Fibroblast of lung (primary cell): ENCODE results near the gene ADCY2. TPM values are rescaled to one million over a fixed set of nuclear protein-coding genes. Genes with fewer than 3 reads are reported as not detected.

Source experiments
- DNase-seq, 2 donors: peaks; one replicate each; pipeline versions ENCODE4 v3.0.0 to v3.0.0-alpha.2; 2010; ENCODE audit warnings: low read depth in 2 of 2
- H2AFZ ChIP-seq: 2 replicates; pipeline ENCODE4 v1.5.1; 2012; ENCODE audit warnings: low read length, control low read depth, inconsistent platforms
- H3K27ac ChIP-seq: 2 replicates; pipeline ENCODE4 v1.5.1; 2011; ENCODE audit warnings: low read length, control low read depth; ENCODE audit not compliant: insufficient read depth
- H3K27me3 ChIP-seq: 2 replicates; pipeline ENCODE4 v1.5.1; 2011; ENCODE audit warnings: mild to moderate bottlenecking, low read length; ENCODE audit not compliant: control insufficient read depth, insufficient read depth
- H3K36me3 ChIP-seq: 2 replicates; pipeline ENCODE4 v1.5.1; 2011; ENCODE audit warnings: low read length; ENCODE audit not compliant: control insufficient read depth, insufficient read depth
- H3K4me1 ChIP-seq: 2 replicates; pipeline ENCODE4 v1.5.1; 2011; ENCODE audit warnings: low read length; ENCODE audit not compliant: control insufficient read depth, insufficient read depth; ENCODE audit errors: extremely low read depth
- H3K4me2 ChIP-seq: 2 replicates; pipeline ENCODE4 v1.5.1; 2011; ENCODE audit warnings: low read length, control low read depth; ENCODE audit not compliant: insufficient read depth; ENCODE audit errors: extremely low read depth
- H3K4me3 ChIP-seq, 4 experiments: fragments of 200-600 bp in 1 of 4; sonication (generic) in 1 of 4; replicated peaks in 1 of 4; 2 replicates each; pipeline ENCODE4 v1.5.1; 2011 to 2016; ENCODE audit warnings: low read length in 4 of 4, low read depth in 3 of 4, mild to moderate bottlenecking in 3 of 4, control low read depth in 2 of 4, inconsistent platforms in 1 of 4, mixed read lengths in 1 of 4; ENCODE audit not compliant: insufficient read depth in 1 of 4; ENCODE audit errors: control extremely low read depth in 1 of 4
- H3K79me2 ChIP-seq: 2 replicates; pipeline ENCODE4 v1.5.1; 2012; ENCODE audit warnings: mild to moderate bottlenecking, low read length, inconsistent platforms; ENCODE audit not compliant: control insufficient read depth, insufficient read depth
- H3K9ac ChIP-seq: 2 replicates; pipeline ENCODE4 v1.5.1; 2011; ENCODE audit warnings: mild to moderate bottlenecking, low read length, control low read depth; ENCODE audit not compliant: insufficient read depth
- H3K9me3 ChIP-seq: 2 replicates; pipeline ENCODE4 v1.5.1; 2012; ENCODE audit warnings: low read depth, low read length; ENCODE audit not compliant: control insufficient read depth, insufficient read depth
- H4K20me1 ChIP-seq: 2 replicates; pipeline ENCODE4 v1.5.1; 2011; ENCODE audit warnings: low read length; ENCODE audit not compliant: control insufficient read depth, insufficient read depth; ENCODE audit errors: extremely low read depth
- EZH2 ChIP-seq: IDR thresholded peaks from 2 replicates; pipeline ENCODE4 v1.5.1; 2012; ENCODE audit warnings: low read length, control low read depth, mild to moderate bottlenecking; ENCODE audit errors: missing control alignments
- polyA plus RNA-seq, 2 donors: library from polyadenylated mRNA; depleted of rRNA in 1 of 2; stranded (reverse) in 1 of 2; unstranded in 1 of 2; fragments of >200 nt; gene quantifications; 2 replicates each; pipeline ENCODE4 v1.2.1, GENCODE V29; 2011 to 2012; ENCODE audit warnings: missing spikeins in 1 of 2
- total RNA-seq: library from RNA; depleted of rRNA; stranded (reverse); fragments of >200 nt; gene quantifications from 2 replicates; pipeline ENCODE4 v1.2.1, GENCODE V29; 2014
- TF ChIP-seq, protein P1 (sequence below), 2 donors: IDR thresholded peaks in 1 of 2; conservative IDR thresholded peaks in 1 of 2; 1 replicate in 1 of 2; 2 replicates in 1 of 2; pipeline ENCODE4 v1.5.1; 2011 to 2012; ENCODE audit warnings: low read length in 2 of 2, control low read depth in 1 of 2, inconsistent platforms in 1 of 2, low read depth in 1 of 2, mild to moderate bottlenecking in 1 of 2

ADCY2 gene
- total and polyA plus RNA-seq, 2 donors (not counting 1 experiment from before 2014, with no cell fraction given), result under 0.01 to 0.05 TPM

DNA sequence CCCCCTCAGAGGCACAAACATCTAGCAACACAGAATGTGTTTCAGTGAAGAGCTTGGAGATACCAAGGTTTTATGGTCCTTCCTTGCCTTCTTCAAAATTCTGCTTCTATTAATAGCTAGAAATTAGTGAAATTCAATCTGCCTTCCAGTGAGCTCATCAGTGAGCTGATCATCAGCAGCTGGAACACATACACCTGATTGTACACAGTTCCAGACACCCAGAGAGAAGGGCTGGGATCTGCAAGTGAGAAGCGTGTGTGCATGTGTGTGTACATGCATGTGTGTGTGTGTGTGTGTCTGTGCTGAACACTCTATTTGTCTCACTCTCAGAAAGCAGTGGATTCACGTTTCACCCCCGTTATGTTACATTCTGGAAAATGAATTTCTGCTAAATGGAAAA, 426.5 kb downstream of the ADCY2 start:
- H3K9ac ChIP-seq, result no peak overlapping the region
- no peaks in the 10 kb centered on the region for H3K79me2 ChIP-seq
- no peak overlapping the region for H2AFZ ChIP-seq
- TF ChIP-seq, protein P1, sequence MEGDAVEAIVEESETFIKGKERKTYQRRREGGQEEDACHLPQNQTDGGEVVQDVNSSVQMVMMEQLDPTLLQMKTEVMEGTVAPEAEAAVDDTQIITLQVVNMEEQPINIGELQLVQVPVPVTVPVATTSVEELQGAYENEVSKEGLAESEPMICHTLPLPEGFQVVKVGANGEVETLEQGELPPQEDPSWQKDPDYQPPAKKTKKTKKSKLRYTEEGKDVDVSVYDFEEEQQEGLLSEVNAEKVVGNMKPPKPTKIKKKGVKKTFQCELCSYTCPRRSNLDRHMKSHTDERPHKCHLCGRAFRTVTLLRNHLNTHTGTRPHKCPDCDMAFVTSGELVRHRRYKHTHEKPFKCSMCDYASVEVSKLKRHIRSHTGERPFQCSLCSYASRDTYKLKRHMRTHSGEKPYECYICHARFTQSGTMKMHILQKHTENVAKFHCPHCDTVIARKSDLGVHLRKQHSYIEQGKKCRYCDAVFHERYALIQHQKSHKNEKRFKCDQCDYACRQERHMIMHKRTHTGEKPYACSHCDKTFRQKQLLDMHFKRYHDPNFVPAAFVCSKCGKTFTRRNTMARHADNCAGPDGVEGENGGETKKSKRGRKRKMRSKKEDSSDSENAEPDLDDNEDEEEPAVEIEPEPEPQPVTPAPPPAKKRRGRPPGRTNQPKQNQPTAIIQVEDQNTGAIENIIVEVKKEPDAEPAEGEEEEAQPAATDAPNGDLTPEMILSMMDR (conservative IDR thresholded peaks at IDR 0.05 in 1 of 2, IDR thresholded peaks at IDR 0.05 in 1 of 2; ENCODE audit: low read depth in 1 of 2, low read length in 2 of 2), result no peak
- no peak for TF ChIP-seq EZH2
- no peak for DNase-seq
- no peaks in the 10 kb centered on the region for H3K4me1 ChIP-seq
- H3K4me2 ChIP-seq, result no peak overlapping the region
- no peak overlapping the region for H3K27ac ChIP-seq
- no peaks in the 10 kb centered on the region for H3K36me3 ChIP-seq
- H3K27me3 ChIP-seq, result no peaks in the 10 kb centered on the region
- no peaks in the 10 kb centered on the region for H3K9me3 ChIP-seq
- H3K4me3 ChIP-seq, result no peak overlapping the region
- H4K20me1 ChIP-seq, result no peaks in the 10 kb centered on the region

DNA sequence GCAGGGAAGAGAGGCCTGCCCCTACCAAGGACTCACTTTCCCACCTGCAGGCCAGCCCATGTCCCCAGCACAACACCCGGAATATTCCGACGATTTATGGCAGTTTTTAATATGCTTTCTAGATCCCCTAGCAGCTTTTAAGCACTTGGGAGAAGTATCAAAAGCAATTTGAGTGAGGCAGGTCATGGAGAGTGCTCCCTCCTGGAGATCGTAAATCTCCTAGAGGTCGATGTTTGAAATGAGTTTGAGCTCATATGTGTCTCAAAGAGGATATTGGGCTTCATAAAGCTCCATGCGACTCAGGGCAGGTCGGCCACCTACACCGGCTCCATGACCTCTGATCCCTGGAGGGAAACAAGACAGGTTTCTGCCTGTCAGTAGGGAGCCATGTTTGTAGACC, 427.7 kb downstream of the ADCY2 start:
- H3K36me3 ChIP-seq, result no peaks in the 10 kb centered on the region
- no peak overlapping the region for H3K27ac ChIP-seq
- TF ChIP-seq, protein P1 (conservative IDR thresholded peaks at IDR 0.05 in 1 of 2, IDR thresholded peaks at IDR 0.05 in 1 of 2; ENCODE audit: low read depth in 1 of 2, low read length in 2 of 2), result no peak
- TF ChIP-seq EZH2, result no peak
- H3K79me2 ChIP-seq, result no peaks in the 10 kb centered on the region
- H3K27me3 ChIP-seq, result no peaks in the 10 kb centered on the region
- H3K4me3 ChIP-seq, result no peak overlapping the region
- H3K9me3 ChIP-seq, result no peaks in the 10 kb centered on the region
- no peak overlapping the region for H3K4me2 ChIP-seq
- no peak for DNase-seq
- no peaks in the 10 kb centered on the region for H3K4me1 ChIP-seq
- no peak overlapping the region for H3K9ac ChIP-seq
- no peaks in the 10 kb centered on the region for H4K20me1 ChIP-seq
- no peak overlapping the region for H2AFZ ChIP-seq

DNA sequence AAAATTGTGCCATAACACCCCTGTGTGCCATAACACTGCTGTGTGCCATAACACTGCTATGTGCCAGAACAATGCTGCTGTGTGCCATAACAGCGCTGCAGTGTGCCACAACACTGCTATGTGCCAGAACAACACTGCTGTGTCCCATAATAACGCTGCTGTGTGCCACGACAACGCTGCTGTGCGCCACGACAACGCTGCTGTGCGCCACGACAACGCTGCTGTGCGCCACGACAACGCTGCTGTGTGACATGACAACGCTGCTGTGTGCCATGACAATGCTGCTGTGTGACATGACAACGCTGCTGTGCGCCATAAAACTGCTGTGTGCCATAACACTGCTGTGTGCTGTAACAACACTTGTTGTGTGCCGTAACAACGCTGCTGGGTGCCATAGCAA, 429.1 kb downstream of the ADCY2 start:
- H4K20me1 ChIP-seq, result no peaks in the 10 kb centered on the region
- no peaks in the 10 kb centered on the region for H3K79me2 ChIP-seq
- H2AFZ ChIP-seq, result no peak overlapping the region
- no peak overlapping the region for H3K4me3 ChIP-seq
- H3K4me1 ChIP-seq, result no peaks in the 10 kb centered on the region
- H3K36me3 ChIP-seq, result no peaks in the 10 kb centered on the region
- DNase-seq, result no peak
- H3K27me3 ChIP-seq, result no peaks in the 10 kb centered on the region
- no peak overlapping the region for H3K4me2 ChIP-seq
- H3K27ac ChIP-seq, result no peak overlapping the region
- H3K9me3 ChIP-seq, result no peaks in the 10 kb centered on the region
- TF ChIP-seq, protein P1 (conservative IDR thresholded peaks at IDR 0.05 in 1 of 2, IDR thresholded peaks at IDR 0.05 in 1 of 2; ENCODE audit: low read depth in 1 of 2, low read length in 2 of 2), result no peak
- TF ChIP-seq EZH2, result no peak
- no peak overlapping the region for H3K9ac ChIP-seq
